Mesodermal cell (in vitro differentiated cells): ENCODE data around the gene SLC4A2.
A peak's percentile ranks its signal among the peaks of the same experiment; 100 is the strongest.
"Not testable (repeated sequence)": the region's sequence is repeated elsewhere in the genome, so short reads cannot be mapped to it uniquely, and the experiment has no call there.

Experiments
- H3K27ac ChIP-seq: 2 replicates; pipeline ENCODE4 v1.7.0; 2013; ENCODE audit warnings: mild to moderate bottlenecking, low read depth, low read length, moderate library complexity; ENCODE audit not compliant: severe bottlenecking
- H3K36me3 ChIP-seq: 2 replicates; pipeline ENCODE4 v1.7.1; 2013; ENCODE audit warnings: mild to moderate bottlenecking, low read length, moderate library complexity; ENCODE audit not compliant: control insufficient read depth, insufficient read depth
- H3K4me1 ChIP-seq: one replicate; pipeline ENCODE4 v1.7.1; 2013; ENCODE audit warnings: mild to moderate bottlenecking, low read length; ENCODE audit not compliant: insufficient read depth, control insufficient read depth, poor library complexity, severe bottlenecking
- H3K4me3 ChIP-seq: 2 replicates; pipeline ENCODE4 v1.7.0; 2013; ENCODE audit warnings: low read length, control low read depth, mild to moderate bottlenecking; ENCODE audit not compliant: insufficient read depth, poor library complexity, severe bottlenecking; ENCODE audit errors: extremely low read depth
- H3K9me3 ChIP-seq: 2 replicates; pipeline ENCODE4 v1.7.1; 2013; ENCODE audit warnings: mild to moderate bottlenecking, low read length, moderate library complexity; ENCODE audit not compliant: control insufficient read depth
- WGBS, 2 experiments: methylation state at CpG; one replicate each; pipeline ENCODE4 v1.1.5; 2013; ENCODE audit warnings: missing lambda C conversion rate in 2 of 2; ENCODE audit not compliant: insufficient coverage in 2 of 2; 5-methylcytosine and 5-hydroxymethylcytosine counted together

SLC4A2 gene

DNA sequence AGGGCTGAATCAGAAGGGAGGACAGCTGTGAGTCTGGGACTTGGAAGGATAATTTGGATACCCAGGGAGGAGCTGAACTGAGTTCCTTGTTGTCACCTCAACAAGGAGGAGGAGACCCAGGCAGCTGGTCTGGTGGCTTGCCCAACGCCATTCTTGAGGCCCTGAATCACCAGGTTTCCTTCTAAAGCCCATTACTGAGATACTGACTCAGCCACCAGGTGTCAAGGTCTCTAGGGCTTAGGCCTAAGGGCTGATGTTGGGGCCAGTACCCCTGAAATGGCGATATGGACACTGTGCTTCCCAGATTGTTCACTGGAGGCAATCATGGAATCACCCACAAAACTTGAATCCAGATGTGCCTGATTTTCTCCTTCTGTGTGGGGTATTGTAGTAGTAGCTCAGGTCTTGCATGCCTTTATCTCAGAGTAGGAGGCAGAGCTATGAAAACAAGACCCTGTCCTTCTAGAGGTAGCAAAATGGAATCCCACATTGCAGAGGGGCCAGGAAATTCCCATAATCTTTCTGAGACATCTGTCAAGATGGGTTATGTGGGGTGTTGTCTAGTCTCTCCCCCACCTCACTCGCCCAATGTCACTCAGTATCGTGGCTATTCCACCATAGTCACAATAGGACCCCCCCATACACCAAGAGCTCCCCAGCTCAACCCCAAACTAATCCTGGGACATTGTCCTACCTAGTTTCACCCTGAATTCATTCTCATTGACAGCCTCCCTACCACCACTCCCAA is 33.3 kb upstream of the SLC4A2 start:
- no peaks in the 10 kb centered on the region for H3K9me3 ChIP-seq
- 83 to 100% methylated on average over 2 to 3 of the region's 4 CpGs for WGBS, 2 experiments
- H3K4me1 ChIP-seq, result peaks cover 14% of the 10 kb centered on the region
- peaks cover 2% of the 10 kb centered on the region for H3K36me3 ChIP-seq
- H3K4me3 ChIP-seq, result no peak overlapping the region
- H3K27ac ChIP-seq, result no peak overlapping the region

DNA sequence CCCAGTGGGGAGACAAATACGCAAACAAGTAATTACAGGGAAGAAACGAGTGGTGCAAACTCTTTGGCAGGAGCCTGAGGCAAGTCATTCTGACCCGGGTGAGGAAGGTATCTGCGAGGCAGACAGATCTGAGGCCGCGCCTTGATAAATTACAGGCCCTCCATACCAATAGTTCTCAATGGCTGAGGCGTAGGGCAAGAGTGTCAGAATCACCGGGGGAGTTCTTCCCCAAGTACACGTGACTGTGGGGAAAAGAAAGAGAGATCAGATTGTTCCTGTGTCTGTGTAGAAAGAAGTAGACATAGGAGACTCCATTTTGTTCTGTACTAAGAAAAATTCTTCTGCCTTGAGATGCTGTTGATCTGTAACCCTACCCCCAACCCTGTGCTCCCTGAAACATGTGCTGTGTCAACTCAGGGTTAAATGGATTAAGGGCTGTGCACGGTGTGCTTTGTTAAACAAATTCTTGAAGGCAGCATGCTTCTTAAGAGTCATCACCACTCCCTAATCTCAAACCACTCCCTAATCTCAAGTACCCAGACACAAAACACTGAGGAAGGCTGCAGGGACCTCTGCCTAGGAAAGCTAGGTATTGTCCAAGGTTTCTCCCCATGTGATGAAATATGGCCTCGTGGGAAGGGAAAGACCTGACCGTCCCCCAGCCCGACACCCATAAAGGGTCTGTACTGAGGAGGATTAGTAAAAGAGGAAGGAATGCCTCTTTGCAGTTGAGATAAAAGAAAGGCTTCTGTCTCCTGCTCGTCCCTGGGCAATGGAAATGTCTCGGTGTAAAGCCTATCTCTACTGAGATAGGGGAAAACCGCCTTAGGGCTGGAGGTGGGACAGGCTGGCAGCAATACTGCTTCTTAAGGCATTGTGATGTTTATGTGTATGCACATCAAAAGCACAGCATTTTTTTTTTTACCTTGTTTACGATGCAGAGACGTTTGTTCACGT is 32.3 kb upstream of the SLC4A2 start:
- H3K36me3 ChIP-seq, H3K9me3 ChIP-seq: not testable (repeated sequence)
- peak overlapping the region; percentile 49 for H3K4me3 ChIP-seq
- WGBS, 2 experiments, result 12 to 40% methylated on average over 9 to 12 of the region's 19 CpGs
- peak overlapping the region; percentile 81 for H3K27ac ChIP-seq
- peaks cover 12% of the 10 kb centered on the region for H3K4me1 ChIP-seq

DNA sequence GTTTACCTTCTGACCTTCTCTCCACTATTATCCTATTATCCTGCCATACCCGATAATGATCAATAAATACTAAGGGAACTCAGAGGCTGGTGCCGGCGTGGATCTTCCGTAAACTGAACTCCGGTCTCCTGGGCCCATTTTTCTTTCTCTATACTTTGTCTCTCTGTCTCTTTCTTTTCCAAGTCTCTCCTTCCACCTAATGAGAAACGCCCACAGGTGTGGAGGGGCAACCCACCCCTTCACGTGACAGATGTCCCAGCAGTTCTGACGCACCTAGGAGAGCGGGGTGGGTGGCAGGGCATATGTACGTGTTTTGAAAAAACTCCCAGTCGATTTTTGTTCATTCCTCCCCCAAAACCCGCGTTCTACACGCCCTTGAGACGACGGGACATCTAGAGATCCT is 31.7 kb upstream of the SLC4A2 start:
- not testable (repeated sequence) for H3K9me3 ChIP-seq, H3K36me3 ChIP-seq
- H3K4me3 ChIP-seq, result peak overlapping the region; percentile 49
- H3K4me1 ChIP-seq, result peaks cover 12% of the 10 kb centered on the region
- 6 to 11% methylated on average over 11 to 14 of the region's 16 CpGs for WGBS, 2 experiments
- H3K27ac ChIP-seq, result peak overlapping the region; percentile 81

DNA sequence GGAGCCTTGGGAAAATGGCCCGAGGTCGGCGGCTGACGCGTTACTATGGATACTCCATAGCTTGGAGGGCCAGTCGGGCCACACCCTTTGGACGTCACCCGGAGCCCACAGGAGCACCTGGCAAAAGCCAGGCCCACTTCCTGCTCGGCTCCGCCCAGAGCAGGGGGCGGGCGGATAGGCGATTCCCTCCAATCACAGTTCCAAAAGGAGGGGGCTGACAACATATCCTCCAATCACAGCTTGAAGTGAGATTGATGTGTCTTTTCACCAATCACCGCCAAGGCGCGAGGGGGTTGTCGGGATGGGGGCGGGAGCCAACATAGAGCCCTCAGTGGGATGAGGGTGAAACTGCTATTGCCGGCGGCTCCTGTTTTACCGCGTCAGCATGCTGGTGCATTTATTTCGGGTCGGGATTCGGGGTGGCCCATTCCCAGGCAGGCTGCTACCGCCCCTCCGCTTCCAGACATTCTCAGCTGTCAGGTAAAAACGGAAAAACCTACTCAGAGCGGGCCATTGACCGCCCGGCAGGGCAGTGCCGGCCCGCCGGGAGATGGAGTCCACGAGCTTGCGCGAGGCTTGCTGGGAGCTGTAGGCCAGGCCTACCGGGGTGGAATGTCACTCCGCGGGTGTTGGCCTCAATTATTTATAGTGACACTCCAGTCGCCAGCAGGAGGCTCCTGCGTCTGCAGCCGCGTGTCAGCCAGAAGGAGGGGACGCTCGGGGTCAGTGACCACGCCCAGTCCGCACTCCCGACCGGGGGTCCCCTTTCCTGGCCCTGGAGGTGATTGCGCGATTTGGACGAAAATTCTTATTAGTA is 31.1 kb upstream of the SLC4A2 start, which contains the start of gene ABCB8:
Gene ABCB8 (plus strand): TSS at position 320 of the 817 bp plus-strand sequence. CDS start 66 bp downstream, at position 386.
- Histone ChIP-seq H3K9me3 (no peaks in the 10 kb centered on the region), H3K4me1 (peaks cover 12% of the 10 kb centered on the region), H3K4me3 (peak within 1 kb of the TSS; percentile 49), H3K27ac (peak within 1 kb of the TSS; percentile 81), H3K36me3 (peaks cover 15% of the 10 kb centered on the region)
- WGBS, 2 experiments, result 0% methylated on average over 42 to 44 of the region's 53 CpGs

DNA sequence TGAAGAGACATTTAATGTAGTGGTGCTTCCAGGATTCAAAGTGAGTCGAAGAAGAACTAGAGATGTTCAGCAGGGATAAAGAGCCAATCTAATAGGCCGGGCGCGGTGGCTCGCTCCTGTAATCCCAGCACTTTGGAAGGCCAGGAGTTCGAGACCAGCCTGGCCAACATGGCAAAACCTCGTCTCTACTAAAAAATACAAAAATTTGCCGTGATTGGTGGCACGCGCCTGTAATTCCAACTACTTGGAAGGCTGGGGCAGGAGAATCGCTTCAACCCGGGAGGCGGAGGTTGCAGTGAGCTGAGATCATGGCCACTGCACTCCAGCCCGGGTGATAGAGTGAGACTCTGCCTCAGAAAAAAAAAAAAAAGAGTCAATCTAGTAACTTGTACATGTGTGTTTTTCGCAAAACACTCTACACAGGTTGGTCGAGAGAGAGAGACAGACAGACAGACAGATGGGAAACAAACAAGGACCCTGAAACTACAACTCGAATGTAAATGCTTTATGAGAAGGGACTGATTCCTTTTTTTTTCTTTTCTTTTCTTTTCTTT is 30.4 kb upstream of the SLC4A2 start:
- peak overlapping the region; percentile 24 for H3K27ac ChIP-seq
- WGBS, 2 experiments, result 64 to 69% methylated on average over 14 to 15 of the region's 17 CpGs
- peaks cover 19% of the 10 kb centered on the region for H3K36me3 ChIP-seq
- H3K4me1 ChIP-seq, result peaks cover 12% of the 10 kb centered on the region
- peak overlapping the region; percentile 49 for H3K4me3 ChIP-seq
- H3K9me3 ChIP-seq, result no peaks in the 10 kb centered on the region

DNA sequence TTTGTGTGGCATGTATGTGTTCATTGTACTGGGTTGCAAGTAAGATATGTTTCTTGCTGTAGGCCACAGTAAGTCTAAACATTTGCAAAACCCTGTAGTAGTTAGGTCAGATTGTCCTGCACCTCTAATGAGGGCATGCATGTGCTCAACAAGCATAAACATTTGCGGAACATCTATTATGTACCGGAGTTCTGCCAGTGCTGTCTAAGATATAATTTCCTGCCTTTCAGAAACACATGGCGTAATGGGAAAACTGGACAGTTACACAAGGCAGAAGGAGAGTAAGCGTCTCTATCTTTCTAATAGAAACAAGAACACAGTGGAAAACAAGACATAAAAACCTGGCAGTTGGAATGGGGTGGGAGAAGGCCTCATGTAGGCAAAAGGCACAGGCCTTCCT is 28.4 kb upstream of the SLC4A2 start:
- Histone ChIP-seq H3K27ac (no peak overlapping the region), H3K4me3 (no peak overlapping the region), H3K9me3 (no peaks in the 10 kb centered on the region), H3K36me3 (peaks cover 30% of the 10 kb centered on the region), H3K4me1 (peaks cover 12% of the 10 kb centered on the region)
- 100% methylated on average over 2 of the region's 4 CpGs for WGBS, 2 experiments

DNA sequence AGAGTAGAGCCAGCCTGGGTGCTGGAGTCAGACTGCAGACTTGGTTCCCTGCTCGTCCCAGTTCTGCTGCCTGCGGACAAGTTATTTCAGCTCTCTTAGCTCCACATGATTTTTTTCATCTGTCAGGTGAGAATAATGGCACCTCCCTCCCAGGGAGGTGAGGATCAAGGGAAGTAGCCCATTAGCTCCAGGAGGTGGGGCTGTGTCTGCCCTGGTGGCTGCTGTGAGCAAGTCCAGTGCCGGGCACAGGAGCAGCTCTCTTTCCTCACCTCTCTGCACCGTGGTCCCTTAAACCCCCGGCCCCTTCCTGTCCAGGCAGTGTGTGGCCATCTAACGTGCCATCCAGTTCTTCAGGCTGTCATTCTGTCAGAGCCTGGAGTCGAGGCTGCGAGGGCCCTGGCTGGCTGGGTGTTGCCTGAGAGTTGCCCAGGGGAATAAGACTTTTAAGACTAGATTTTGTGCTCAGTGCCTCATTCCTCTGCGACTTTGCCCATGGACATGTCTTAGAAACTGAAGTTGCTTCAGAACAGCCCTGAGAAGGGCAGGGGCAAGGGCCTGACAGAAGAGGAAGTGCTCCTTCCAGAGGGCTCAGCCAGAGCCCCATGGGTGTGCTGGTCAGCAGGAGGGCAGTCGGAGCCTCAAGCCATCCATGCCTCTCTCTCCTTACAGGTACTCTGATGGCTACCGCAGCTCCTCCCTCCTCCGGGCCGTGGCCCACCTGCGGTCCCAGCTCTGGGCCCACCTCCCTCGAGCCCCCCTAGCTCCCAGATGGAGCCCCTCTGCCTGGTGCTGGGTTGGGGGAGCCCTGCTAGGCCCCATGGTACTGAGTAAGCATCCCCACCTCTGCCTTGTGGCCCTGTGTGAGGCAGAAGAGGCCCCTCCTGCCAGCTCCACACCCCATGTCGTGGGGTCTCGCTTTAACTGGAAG is 26.2 kb upstream of the SLC4A2 start:
- Histone ChIP-seq H3K27ac (no peak overlapping the region), H3K36me3 (peaks cover 45% of the 10 kb centered on the region), H3K4me1 (peaks cover 9% of the 10 kb centered on the region), H3K9me3 (no peaks in the 10 kb centered on the region), H3K4me3 (no peak overlapping the region)
- 89 to 90% methylated on average over 14 to 16 of the region's 17 CpGs for WGBS, 2 experiments

DNA sequence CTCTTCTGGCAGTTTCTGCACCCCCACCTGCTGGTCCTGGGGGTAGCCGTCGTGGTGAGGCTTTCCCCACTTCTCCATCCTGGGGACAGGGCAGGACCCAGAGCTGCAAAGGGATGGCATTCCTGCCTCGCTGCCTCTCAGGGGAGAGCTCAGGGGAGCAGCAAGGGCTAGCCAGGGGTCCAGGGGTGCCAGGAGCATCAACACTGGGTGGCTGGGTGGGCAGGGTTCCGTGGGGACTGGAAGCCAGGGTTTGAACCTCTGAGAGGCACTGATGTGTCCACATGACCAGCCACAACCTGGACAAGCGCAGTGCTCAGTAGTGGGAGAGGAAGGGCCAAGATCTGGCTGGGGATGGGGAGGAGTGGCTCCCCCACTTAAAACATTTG is 25.5 kb upstream of the SLC4A2 start:
- WGBS, 2 experiments, result 83 to 84% methylated on average over 2 to 4 of the region's 5 CpGs

DNA sequence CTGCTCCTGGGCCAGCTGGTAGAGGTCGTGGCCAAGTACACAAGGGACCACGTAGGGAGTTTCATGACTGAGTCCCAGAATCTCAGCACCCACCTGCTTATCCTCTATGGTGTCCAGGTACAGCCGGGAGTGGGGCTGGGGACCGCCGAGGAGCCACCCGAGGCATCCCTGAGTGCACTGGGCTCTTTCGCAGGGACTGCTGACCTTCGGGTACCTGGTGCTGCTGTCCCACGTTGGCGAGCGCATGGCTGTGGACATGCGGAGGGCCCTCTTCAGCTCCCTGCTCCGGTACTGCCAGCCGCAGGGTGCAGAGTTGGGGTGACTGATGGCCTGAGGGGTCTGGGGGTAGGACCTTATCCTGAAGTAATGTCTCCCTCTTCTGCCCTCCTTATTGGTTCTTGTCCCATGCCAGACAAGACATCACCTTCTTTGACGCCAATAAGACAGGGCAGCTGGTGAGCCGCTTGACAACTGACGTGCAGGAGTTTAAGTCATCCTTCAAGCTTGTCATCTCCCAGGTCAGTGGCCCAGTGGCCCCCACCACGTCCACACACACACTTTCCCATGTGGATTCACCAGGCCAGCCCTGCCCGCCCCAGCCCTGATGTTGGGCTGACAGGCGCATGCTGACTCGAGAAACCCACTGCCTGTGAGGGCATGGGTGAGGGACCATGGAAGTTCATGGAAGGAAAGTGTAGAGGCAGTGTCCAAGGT is 24.9 kb upstream of the SLC4A2 start:
- Histone ChIP-seq H3K36me3 (peaks cover 45% of the 10 kb centered on the region), H3K4me3 (no peak overlapping the region), H3K27ac (no peak overlapping the region), H3K4me1 (peaks cover 20% of the 10 kb centered on the region), H3K9me3 (no peaks in the 10 kb centered on the region)
- 96 to 98% methylated on average over 16 to 19 of the region's 21 CpGs for WGBS, 2 experiments

More for the DNA sequence above, 25.5 kb upstream of the SLC4A2 start:
- H3K4me3 ChIP-seq, result no peak overlapping the region
- H3K27ac ChIP-seq, result no peak overlapping the region
- H3K36me3 ChIP-seq, result peaks cover 45% of the 10 kb centered on the region
- peaks cover 16% of the 10 kb centered on the region for H3K4me1 ChIP-seq
- H3K9me3 ChIP-seq, result no peaks in the 10 kb centered on the region
